ENCODE results near the gene HRCT1.
"Not testable (repeated sequence)": the region's sequence is repeated elsewhere in the genome, so short reads cannot be mapped to it uniquely, and the experiment has no call there.

HRCT1 gene

DNA sequence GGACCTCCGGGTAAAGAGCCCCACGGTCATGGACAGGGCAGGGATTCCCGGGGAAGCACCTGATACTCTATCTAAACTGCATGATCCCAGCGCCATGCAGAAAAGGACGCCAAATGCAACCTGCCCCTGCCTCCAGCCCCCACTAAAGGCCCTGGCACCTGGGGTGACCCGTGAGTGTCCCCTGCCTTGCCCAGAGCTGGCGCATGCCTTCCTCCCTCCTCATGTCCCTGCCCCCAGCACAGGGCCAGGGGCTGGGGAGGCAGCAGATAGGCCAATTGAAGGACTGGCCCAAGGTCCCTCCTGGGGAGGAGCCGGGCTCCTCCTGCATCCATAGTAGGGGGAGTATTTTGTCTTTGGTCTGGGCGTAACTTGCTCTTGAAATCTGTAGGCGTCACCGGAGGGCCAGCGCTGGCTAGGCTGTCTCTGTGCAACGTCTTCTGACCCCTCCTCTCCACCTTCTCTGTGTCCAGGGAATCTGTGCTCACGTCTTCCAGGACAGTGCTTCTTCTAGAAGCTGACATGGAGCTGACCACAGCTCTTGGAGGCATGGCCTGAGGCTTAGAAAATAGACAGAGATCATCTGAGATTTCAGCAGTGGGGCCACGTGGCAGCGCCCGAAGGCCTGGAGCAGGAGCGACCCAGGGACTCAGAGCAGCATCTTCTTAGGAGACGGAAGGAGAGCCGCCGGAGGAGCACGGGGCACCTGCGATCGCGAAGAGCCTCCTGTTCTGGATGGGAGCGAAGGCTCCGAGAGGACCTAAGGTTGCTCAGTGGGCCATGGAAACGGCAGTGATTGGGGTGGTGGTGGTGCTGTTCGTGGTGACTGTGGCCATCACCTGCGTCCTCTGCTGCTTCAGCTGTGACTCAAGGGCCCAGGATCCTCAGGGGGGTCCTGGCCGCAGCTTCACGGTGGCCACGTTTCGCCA, 3.9 kb downstream of the HRCT1 start:
- no peak for DNase-seq (ENCODE audit: low read depth, low spot score)
- in situ Hi-C loops (cut with HindIII; ENCODE audit: low sequenced_read_pairs) = no loop called here
- no peak overlapping the region for H3K4me3 ChIP-seq (ENCODE audit: low read depth, low read length)
- TF ChIP-seq, protein P1, sequence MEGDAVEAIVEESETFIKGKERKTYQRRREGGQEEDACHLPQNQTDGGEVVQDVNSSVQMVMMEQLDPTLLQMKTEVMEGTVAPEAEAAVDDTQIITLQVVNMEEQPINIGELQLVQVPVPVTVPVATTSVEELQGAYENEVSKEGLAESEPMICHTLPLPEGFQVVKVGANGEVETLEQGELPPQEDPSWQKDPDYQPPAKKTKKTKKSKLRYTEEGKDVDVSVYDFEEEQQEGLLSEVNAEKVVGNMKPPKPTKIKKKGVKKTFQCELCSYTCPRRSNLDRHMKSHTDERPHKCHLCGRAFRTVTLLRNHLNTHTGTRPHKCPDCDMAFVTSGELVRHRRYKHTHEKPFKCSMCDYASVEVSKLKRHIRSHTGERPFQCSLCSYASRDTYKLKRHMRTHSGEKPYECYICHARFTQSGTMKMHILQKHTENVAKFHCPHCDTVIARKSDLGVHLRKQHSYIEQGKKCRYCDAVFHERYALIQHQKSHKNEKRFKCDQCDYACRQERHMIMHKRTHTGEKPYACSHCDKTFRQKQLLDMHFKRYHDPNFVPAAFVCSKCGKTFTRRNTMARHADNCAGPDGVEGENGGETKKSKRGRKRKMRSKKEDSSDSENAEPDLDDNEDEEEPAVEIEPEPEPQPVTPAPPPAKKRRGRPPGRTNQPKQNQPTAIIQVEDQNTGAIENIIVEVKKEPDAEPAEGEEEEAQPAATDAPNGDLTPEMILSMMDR (IDR thresholded peaks at IDR 0.05; ENCODE audit: low read depth, low read length) = no peak

DNA sequence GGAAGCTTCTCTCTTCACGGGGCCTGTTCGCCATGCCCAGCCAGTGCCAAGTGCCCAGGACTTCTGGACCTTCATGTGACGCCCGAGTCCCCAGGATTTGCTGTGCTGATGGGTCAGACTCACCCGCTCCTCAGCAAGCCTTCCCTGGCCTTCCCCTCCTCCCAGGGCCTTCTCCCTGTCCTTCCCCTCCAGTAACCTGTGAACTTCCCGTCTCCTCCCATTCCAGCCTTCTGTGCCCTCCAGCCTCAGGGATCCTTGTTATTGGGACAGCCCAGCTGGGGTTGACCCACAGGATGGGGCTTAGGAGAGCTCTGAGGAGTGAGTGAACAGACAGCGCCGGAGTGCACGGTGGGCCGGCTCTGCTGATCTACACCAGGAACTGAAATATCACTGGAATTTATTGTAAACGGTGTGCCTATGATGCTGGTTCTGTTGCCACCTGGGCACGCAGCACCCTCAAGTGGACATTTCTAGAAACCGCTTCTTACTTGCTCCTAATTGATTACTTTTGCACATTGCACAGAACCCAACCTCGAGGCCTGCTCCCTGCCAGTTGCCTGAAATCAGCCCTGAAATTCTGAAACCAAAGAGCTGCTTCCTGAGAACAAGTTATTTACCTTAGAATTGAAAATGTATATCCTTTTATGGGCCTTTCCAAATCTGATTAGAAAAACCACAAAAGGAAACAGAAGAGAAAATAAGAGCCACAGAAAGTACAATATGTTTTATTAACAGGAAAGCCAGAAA, 4.8 kb downstream of the HRCT1 start:
- DNase-seq (ENCODE audit: low read depth, low spot score) = peak; percentile 72
- H3K4me3 ChIP-seq (ENCODE audit: low read depth, low read length) = no peak overlapping the region
- in situ Hi-C loops (cut with HindIII; ENCODE audit: low sequenced_read_pairs) = no loop called here
- TF ChIP-seq, protein P1 (IDR thresholded peaks at IDR 0.05; ENCODE audit: low read depth, low read length) = peak; percentile 62

DNA sequence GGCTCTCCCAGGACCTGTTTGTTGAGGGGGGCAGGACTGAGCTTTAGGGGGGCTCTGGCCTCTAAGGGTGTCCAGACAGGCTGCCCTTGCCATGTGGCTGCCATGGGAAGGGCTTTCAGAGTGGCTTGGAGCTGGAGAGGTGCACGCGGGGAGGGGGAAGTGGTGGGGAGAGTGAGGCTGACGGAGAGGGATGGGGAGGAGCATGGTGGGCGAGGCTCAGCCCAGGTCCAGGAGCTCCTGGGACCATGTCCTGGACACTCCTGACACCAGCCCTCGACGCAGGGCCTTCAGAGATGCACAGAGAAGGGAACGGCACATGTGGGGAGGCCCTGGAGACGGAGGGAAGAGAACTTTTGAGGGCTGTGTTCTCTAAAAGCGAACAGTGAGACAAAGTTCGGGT, 5.7 kb downstream of the HRCT1 start:
- no peak for DNase-seq (ENCODE audit: low read depth, low spot score)
- H3K4me3 ChIP-seq (ENCODE audit: low read depth, low read length) = no peak overlapping the region
- in situ Hi-C loops (cut with HindIII; ENCODE audit: low sequenced_read_pairs) = no loop called here
- TF ChIP-seq, protein P1 (IDR thresholded peaks at IDR 0.05; ENCODE audit: low read depth, low read length) = no peak

DNA sequence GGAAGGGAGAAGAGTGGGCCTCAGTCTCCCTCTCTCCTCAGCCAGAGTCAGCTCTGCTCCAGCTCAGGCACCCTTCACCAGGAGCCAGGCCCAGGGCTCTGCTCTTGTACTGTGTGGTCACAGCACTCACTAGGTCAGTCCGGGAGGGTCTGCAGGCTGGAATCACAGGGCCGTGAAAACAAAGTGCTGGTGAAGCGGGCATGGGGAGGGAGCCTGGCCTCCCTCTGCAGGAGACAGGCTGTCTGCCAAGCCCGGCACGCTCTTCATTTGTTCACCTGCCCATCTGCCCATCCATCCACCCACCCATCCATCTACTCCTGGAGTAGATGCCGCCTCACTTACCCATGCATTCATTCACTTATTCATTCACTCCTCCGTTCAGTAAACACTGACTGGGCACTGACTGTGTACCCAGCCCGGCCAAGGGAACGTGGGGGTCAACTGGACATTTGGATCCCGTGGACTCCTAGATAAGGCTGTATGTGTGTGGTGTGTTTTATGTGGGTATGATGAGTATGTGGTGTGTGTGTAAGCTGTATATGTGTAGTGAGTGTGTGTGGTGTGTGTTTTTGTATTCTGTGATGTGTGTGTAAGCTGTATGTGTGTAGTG, 6.9 kb downstream of the HRCT1 start:
- no peak overlapping the region for H3K4me3 ChIP-seq (ENCODE audit: low read depth, low read length)
- DNase-seq (ENCODE audit: low read depth, low spot score) = no peak
- in situ Hi-C loops (cut with HindIII; ENCODE audit: low sequenced_read_pairs) = no loop called here
- TF ChIP-seq, protein P1 (IDR thresholded peaks at IDR 0.05; ENCODE audit: low read depth, low read length) = no peak

DNA sequence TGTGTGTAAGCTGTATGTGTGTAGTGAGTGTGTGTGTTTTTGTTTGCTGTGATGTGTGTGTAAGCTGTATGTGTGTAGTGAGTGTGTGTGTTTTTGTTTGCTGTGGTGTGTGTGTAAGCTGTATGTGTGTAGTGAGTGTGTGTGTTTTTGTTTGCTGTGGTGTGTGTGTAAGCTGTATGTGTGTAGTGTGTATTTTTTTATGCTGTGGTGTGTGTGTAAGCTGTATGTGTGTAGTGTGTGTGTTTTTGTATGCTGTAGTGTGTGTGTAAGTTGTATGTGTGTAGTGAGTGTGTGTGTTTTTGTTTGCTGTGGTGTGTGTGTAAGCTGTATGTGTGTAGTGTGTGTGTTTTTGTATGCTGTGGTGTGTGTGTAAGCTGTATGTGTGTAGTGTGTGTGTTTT, 7.4 kb downstream of the HRCT1 start:
- DNase-seq (ENCODE audit: low read depth, low spot score); H3K4me3 ChIP-seq (ENCODE audit: low read depth, low read length); in situ Hi-C loops (cut with HindIII; ENCODE audit: low sequenced_read_pairs): not testable (repeated sequence)

DNA sequence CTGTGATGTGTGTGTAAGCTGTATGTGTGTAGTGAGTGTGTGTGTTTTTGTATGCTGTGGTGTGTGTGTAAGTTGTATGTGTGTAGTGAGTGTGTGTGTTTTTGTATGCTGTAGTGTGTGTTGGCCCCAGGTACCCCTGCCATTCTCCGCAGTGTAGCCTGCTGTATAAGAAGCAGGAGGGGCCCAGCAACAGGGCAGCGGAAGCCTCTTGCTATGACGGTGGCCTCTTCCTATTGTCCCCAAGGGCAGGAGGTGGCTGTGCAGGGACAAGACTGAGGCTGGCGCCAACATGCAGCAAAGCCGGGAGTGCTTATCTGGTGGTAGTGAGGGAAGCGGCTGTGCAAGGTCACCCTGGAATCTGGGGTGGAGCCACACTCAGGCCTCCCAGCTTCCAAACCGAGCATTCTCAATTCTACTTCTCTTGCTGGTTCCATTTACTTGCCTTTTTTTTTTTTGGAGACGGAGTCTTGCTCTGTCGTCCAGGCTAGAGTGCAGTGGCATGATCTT, 8.4 kb downstream of the HRCT1 start:
- H3K4me3 ChIP-seq (ENCODE audit: low read depth, low read length) = no peak overlapping the region
- no peak for DNase-seq (ENCODE audit: low read depth, low spot score)
- in situ Hi-C loops (cut with HindIII; ENCODE audit: low sequenced_read_pairs) = no loop called here
- TF ChIP-seq, protein P1 (IDR thresholded peaks at IDR 0.05; ENCODE audit: low read depth, low read length) = no peak
